Measurements from ENCODE around the gene PSMD12.

The PSMD12 gene

DNA sequence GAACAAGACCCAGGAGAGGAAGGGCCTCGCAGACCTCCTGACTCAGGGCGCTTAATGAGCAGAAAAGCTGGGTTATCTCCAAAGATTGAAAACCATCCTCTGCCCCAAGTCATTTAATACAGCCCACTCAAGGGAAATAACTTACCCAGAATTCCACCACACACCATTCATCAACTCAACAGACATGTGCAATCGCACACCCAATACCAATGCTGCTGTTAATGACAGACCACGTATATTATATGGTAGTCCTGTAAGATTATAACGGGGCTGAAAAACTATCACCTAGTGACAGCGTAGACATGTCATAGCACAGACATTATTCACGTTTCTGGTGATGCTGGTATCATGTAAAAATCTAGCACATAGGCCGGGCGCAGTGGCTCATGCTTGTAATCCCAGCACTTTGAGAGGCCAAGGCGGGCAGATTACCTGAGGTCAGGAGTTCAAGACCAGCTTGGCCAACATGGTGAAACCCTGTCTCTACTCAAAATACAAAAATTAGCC is 68.9 kb downstream of the PSMD12 start:
- no peak for DNase-seq

DNA sequence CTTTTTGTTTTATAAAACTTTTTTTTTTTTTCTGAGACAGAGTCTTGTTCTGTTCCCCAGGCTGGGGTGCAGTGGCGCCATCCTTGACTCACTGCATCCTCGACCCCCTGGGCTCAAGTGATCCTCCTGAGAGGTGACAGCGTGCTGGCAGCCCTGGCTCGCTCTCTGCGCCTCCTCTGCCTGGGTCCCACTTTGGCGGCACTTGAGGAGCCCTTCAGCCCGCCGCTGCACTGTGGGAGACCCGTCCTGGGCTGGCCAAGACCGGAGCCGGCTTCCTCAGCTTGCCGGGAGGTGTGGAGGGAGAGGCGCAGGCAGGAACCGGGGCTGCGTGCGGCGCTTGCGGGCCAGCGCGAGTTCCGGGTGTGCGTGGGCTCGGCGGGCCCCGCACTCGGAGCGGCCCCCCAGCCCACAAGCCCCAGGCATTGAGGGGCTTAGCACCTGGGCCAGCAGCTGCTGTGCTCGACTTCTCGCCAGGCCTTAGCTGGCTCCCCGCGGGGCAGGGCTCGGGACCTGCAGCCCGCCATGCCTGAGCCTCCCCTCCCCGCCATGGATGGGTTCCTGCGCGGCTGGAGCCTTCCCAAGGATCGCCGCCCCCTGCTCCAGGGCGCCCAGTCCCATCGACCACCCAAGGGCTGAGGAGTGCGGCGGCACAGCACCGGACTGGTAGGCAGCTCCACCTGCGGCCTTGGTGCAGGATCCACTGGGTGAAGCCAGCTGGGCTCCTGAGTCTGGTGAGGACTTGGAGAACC is 71.8 kb downstream of the PSMD12 start:
- no peak for DNase-seq

DNA sequence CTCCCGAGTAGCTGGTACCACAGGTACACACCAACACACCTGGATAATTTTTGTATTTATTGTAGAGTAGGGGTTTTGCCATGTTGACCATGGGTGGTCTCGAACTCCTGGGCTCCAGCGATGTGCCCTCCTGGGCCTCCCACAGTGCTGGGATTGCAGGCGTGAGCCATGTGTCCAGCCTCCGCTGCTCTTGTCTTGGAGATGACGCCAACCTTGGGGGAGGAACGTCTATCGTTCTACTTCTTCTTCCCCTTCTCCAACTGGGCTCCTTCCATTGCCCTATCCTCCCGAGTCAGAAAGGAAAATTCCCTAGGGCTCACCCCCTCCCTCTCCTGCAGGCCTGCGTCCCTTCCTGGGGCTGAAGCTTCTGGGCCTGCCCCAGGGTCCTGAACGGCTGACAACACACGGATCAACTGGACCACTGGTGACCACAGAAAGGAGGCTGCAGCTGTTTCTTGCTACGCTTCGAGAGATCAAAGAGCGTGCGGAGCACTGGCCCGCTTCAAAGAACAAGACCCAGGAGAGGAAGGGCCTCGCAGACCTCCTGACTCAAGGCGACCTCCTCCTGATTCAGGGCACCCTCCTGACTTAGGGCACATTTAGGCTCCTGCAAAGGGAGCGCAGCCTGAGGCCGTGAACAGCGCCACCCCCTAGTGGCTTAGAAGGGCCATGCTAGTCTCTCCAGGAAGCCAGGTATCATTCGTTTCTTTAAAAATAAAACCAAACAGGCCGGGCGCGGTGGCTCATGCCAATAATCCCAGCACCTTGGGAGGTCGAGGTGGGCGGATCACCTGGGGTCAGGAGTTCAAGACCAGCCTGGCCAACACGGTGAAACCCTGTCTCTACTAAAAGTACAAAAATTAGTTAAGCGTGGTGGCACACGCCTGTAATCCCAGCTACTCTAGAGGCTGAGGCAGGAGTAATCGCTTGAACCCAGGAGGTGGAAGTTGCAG is 72.8 kb downstream of the PSMD12 start:
- no peak for DNase-seq

DNA sequence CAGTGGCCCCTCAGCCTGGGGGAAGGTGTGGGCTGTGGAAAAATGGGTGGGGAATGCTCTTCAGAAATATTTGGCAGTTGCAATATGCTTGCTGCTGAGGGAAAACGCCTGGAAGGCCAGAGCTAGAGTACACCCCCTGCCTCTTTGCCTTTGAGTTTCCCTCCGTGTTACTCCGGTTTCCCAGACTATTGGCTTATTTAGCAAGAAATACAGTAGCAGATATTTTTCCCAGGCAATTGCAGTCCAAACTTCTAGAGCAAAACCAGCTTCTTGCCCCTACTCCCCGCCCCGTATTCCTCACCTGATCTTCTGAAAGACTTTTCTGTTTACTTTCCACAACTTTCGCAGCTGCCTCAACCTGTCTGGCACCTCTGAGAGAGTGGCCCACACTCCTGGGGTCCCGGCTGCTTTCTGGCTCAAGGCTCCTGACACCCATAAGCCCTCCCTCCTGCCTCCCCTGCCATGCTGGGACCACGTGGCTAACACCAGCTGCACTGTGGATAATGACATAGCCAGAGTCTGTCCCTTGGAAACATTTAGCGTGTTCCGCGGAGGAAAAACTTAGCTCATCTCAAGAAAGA is 75.6 kb downstream of the PSMD12 start:
- no peak for DNase-seq

DNA sequence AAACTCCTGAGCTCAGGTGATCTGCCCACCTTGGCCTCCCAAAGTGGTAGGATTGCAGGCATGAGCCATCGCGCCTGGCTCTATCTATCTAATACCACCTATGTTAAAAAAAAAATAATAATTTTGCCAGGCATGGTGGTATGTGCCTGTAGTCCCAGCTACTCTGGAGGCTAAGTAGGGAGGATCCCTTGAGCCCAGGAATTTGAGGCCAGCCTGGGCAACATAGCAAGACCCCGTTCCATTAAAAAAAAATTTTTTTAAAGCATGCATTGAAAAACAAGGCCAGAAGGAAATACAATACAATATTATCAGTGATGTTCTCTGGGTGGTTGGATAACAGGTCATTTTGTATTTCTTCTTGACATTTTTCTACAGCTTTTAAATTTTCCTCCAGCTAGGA is 76.1 kb downstream of the PSMD12 start:
- no peak for DNase-seq

DNA sequence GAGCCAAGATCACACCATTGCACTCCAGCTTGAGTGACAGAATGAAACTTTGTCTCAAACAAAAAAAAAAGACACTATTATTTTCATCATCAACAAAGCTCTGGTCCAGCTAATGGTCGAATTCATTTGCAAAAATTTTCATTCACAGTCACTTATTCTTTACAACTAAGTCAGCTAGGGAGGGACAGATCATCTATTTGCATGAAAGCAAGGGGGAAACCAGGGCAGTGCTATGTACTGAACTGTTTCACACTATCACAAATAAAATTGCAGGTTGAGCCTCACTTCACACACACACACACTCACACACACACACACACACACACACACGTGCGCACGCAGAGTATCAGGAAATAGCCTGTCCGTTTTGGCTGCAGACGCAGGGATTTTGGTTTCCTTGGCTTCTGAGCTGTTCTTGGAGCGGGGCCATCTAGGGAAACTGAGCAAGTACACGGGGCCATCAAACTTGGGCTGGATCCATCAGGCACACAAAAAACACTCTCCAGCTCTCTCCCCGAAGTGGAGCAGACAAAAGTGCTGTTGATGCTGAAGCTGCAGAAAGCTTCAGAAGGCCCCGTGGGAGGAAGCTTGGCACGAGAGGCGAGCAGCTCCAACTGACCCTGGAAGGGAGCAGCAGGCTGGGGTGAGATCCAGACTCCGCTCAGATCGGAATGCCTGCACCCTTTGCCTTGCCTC is 77.0 kb downstream of the PSMD12 start:
- DNase-seq = no peak

Measured in amniotic stem cell (primary cell).